HepG2 (cell line): Measurements from ENCODE around the gene UCKL1. TPM values are rescaled to one million over a fixed set of nuclear protein-coding genes. Genes with fewer than 3 reads are reported as not detected.

Experiments used
- ATM ChIP-seq: fragments of 450-650 bp; IDR thresholded peaks from 2 replicates; pipeline ENCODE4 v1.7.1; 2017; ENCODE audit warnings: mild to moderate bottlenecking, borderline replicate concordance
- HOXA3 ChIP-seq: sonication (generic); formaldehyde crosslinking; IDR thresholded peaks from 2 replicates; pipeline ENCODE4 v1.5.0; 2020; ENCODE audit warnings: missing genetic modification reagents
- IRX3 ChIP-seq: sonication (generic); formaldehyde crosslinking; IDR thresholded peaks from 2 replicates; pipeline ENCODE4 v1.8.1; 2023; ENCODE audit warnings: mild to moderate bottlenecking, low read depth, missing genetic modification reagents, borderline replicate concordance
- PHF8 ChIP-seq: sonication (generic); formaldehyde crosslinking; IDR thresholded peaks from 2 replicates; pipeline ENCODE4 v1.5.0; 2020; ENCODE audit warnings: missing genetic modification reagents
- SIX1 ChIP-seq: sonication (generic); formaldehyde crosslinking; IDR thresholded peaks from 2 replicates; pipeline ENCODE4 v1.4.0; 2020; ENCODE audit warnings: missing genetic modification reagents, borderline replicate concordance
- SP2 ChIP-seq: sonication (generic); formaldehyde crosslinking; IDR thresholded peaks from 2 replicates; pipeline ENCODE4 v1.5.1; 2020; ENCODE audit warnings: mild to moderate bottlenecking, missing genetic modification reagents
- SRY ChIP-seq: sonication (generic); formaldehyde crosslinking; IDR thresholded peaks from 2 replicates; pipeline ENCODE4 v1.8.0; 2022; ENCODE audit warnings: mild to moderate bottlenecking, missing genetic modification reagents
- TEAD3 ChIP-seq: optimal IDR thresholded peaks from 2 replicates; pipeline ENCODE3; 2016; ENCODE audit warnings: borderline replicate concordance
- ZBTB42 ChIP-seq: sonication (generic); formaldehyde crosslinking; IDR thresholded peaks from 2 replicates; pipeline ENCODE4 v1.5.0; 2020; ENCODE audit warnings: mild to moderate bottlenecking, missing genetic modification reagents
- ZNF10 ChIP-seq: sonication (generic); formaldehyde crosslinking; IDR thresholded peaks from 2 replicates; pipeline ENCODE4 v1.4.0; 2020; ENCODE audit warnings: mild to moderate bottlenecking, low read depth, missing genetic modification reagents, borderline replicate concordance
- ZNF333 ChIP-seq: sonication (generic); formaldehyde crosslinking; IDR thresholded peaks from 2 replicates; pipeline ENCODE4 v1.4.0; 2020; ENCODE audit warnings: mild to moderate bottlenecking, missing genetic modification reagents, borderline replicate concordance
- ZNF441 ChIP-seq: sonication (generic); formaldehyde crosslinking; IDR thresholded peaks from 2 replicates; pipeline ENCODE4 v1.7.0; 2021; ENCODE audit warnings: missing genetic modification reagents, borderline replicate concordance
- ZNF841 ChIP-seq: sonication (generic); formaldehyde crosslinking; IDR thresholded peaks from 2 replicates; pipeline ENCODE4 v1.8.1; 2023; ENCODE audit warnings: missing genetic modification reagents, borderline replicate concordance
- ZNF891 ChIP-seq: sonication (generic); formaldehyde crosslinking; IDR thresholded peaks from 2 replicates; pipeline ENCODE4 v1.5.0; 2020; ENCODE audit warnings: mild to moderate bottlenecking, missing genetic modification reagents
- polyA plus RNA-seq, 8 experiments: library from polyadenylated mRNA; depleted of rRNA in 3 of 8; stranded (reverse) in 7 of 8; unstranded in 1 of 8; fragments of >200 nt; fragmentation: Illumina TruSeq in 4 of 8; extraction: Trizol in 4 of 8; gene quantifications; 2 replicates each; pipeline versions ENCODE4 v1.2.1 to v1.2.3, GENCODE V29; 2011 to 2016; ENCODE audit warnings: low read depth in 4 of 8, missing spikeins in 1 of 8, mixed read lengths in 1 of 8; ENCODE audit not compliant: insufficient read depth in 1 of 8
- total RNA-seq, 5 experiments: library from RNA; depleted of rRNA; stranded (reverse); fragments of >200 nt; fragmentation: Illumina TruSeq; extraction: Trizol; gene quantifications; 2 replicates each; pipeline ENCODE4 v1.2.3, GENCODE V29; 2016; ENCODE audit warnings: low read depth in 1 of 5
- TF ChIP-seq, protein P1 (sequence below): sonication (generic); formaldehyde crosslinking; IDR thresholded peaks from 2 replicates; pipeline ENCODE4 v1.8.0; 2022; ENCODE audit warnings: missing genetic modification reagents, mild to moderate bottlenecking, inconsistent platforms, borderline replicate concordance
- TF ChIP-seq, protein P2 (sequence below): sonication (generic); formaldehyde crosslinking; IDR thresholded peaks from 2 replicates; pipeline ENCODE4 v1.4.0; 2020; ENCODE audit warnings: missing genetic modification reagents
- TF ChIP-seq, protein P3 (sequence below): sonication (generic); formaldehyde crosslinking; IDR thresholded peaks from 2 replicates; pipeline ENCODE4 v1.4.0; 2020; ENCODE audit warnings: missing genetic modification reagents, borderline replicate concordance
- TF ChIP-seq, protein P4 (sequence below): sonication (generic); formaldehyde crosslinking; IDR thresholded peaks from 2 replicates; pipeline ENCODE4 v1.5.0; 2020; ENCODE audit warnings: missing genetic modification reagents, mild to moderate bottlenecking, borderline replicate concordance
- TF ChIP-seq, protein P5 (sequence below): sonication (generic); formaldehyde crosslinking; IDR thresholded peaks from 2 replicates; pipeline ENCODE4 v1.4.0; 2020; ENCODE audit warnings: mild to moderate bottlenecking, missing genetic modification reagents

Gene UCKL1
- total and polyA plus RNA-seq, 2 of the 13 experiments (the other 11 are each of a cell fraction or from before 2014, with no cell fraction given), result 50.2 to 126 TPM

DNA sequence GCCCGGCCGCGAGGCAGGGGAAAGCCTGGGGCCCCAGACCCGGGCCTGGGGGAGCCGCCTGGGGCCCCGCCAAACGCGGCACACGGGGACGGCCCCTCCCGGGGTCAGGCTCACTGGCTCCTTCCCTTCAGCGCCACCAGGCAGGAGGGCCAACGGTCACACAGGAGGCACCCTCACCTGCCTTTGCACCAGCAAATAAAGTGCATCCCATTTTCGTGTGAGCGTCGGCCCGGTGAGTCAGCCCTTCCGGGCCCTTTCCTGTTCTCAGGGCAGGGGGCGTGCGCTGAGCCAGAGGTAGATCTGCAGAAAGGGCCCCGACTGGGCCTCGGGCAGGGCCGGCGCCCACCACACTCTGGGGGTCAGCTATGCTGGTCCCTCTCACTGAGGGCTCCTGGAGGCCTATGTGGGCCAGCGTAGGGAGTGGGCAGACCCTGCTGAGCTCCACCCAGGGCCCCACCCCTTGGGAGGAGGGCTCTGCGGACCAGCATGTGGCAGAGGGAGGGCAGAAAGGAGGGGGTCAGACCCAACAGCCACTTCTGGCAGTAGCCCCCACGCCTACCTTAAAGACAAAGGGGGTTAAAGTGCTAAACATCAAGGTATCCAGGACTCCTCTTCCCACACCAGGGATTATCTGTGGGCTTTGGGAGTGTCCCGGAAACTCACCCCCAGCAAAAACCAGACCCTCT lies 931 bp upstream of the UCKL1 start (continued):
- TF ChIP-seq, protein P1, sequence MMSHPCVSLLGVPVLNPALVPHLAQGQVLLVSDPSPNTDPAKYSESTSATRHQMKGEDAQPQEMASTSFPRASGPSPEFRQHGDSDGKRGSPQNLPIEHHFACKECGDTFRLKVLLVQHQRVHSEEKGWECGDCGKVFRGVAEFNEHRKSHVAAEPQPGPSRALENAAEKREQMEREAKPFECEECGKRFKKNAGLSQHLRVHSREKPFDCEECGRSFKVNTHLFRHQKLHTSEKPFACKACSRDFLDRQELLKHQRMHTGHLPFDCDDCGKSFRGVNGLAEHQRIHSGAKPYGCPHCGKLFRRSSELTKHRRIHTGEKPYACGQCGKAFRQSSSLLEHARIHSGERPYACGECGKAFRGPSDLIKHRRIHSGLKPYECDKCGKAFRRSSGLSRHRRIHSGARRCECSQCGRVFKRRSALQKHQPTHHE (CRISPR knock-in tag), result no peak
- 0 out of 2 replicates have a peak, but pooled peaks have one; percentile 48 for TF ChIP-seq SRY (CRISPR knock-in tag)
- TF ChIP-seq PHF8, result peak; percentile 74
- no peak for TF ChIP-seq ATM
- TF ChIP-seq ZNF333 (CRISPR knock-in tag), result no peak
- TF ChIP-seq SIX1 (CRISPR knock-in tag), result peak; percentile 30; the same call in 1 of the 2 replicates
- TF ChIP-seq ZNF441 (CRISPR knock-in tag), result no peak
- TF ChIP-seq HOXA3 (CRISPR knock-in tag), result peak; percentile 40
- no peak; the same call in 1 of the 2 replicates for TF ChIP-seq IRX3 (CRISPR knock-in tag)
- TF ChIP-seq, protein P2, sequence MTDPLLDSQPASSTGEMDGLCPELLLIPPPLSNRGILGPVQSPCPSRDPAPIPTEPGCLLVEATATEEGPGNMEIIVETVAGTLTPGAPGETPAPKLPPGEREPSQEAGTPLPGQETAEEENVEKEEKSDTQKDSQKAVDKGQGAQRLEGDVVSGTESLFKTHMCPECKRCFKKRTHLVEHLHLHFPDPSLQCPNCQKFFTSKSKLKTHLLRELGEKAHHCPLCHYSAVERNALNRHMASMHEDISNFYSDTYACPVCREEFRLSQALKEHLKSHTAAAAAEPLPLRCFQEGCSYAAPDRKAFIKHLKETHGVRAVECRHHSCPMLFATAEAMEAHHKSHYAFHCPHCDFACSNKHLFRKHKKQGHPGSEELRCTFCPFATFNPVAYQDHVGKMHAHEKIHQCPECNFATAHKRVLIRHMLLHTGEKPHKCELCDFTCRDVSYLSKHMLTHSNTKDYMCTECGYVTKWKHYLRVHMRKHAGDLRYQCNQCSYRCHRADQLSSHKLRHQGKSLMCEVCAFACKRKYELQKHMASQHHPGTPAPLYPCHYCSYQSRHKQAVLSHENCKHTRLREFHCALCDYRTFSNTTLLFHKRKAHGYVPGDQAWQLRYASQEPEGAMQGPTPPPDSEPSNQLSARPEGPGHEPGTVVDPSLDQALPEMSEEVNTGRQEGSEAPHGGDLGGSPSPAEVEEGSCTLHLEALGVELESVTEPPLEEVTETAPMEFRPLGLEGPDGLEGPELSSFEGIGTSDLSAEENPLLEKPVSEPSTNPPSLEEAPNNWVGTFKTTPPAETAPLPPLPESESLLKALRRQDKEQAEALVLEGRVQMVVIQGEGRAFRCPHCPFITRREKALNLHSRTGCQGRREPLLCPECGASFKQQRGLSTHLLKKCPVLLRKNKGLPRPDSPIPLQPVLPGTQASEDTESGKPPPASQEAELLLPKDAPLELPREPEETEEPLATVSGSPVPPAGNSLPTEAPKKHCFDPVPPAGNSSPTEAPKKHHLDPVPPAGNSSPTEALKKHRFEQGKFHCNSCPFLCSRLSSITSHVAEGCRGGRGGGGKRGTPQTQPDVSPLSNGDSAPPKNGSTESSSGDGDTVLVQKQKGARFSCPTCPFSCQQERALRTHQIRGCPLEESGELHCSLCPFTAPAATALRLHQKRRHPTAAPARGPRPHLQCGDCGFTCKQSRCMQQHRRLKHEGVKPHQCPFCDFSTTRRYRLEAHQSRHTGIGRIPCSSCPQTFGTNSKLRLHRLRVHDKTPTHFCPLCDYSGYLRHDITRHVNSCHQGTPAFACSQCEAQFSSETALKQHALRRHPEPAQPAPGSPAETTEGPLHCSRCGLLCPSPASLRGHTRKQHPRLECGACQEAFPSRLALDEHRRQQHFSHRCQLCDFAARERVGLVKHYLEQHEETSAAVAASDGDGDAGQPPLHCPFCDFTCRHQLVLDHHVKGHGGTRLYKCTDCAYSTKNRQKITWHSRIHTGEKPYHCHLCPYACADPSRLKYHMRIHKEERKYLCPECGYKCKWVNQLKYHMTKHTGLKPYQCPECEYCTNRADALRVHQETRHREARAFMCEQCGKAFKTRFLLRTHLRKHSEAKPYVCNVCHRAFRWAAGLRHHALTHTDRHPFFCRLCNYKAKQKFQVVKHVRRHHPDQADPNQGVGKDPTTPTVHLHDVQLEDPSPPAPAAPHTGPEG (CRISPR knock-in tag), result peak; percentile 46; the same call in 1 of the 2 replicates
- TF ChIP-seq ZNF10, result no peak
- TF ChIP-seq, protein P3, sequence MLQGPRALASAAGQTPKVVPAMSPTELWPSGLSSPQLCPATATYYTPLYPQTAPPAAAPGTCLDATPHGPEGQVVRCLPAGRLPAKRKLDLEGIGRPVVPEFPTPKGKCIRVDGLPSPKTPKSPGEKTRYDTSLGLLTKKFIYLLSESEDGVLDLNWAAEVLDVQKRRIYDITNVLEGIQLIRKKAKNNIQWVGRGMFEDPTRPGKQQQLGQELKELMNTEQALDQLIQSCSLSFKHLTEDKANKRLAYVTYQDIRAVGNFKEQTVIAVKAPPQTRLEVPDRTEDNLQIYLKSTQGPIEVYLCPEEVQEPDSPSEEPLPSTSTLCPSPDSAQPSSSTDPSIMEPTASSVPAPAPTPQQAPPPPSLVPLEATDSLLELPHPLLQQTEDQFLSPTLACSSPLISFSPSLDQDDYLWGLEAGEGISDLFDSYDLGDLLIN (CRISPR knock-in tag), result no peak
- no peak for TF ChIP-seq SP2 (CRISPR knock-in tag)
- TF ChIP-seq, protein P4, sequence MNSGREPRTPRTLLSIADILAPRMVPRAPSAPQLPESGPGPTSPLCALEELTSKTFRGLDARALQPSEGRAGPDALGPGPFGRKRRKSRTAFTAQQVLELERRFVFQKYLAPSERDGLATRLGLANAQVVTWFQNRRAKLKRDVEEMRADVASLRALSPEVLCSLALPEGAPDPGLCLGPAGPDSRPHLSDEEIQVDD, result no peak
- no peak for TF ChIP-seq ZNF841
- peak; percentile 77 for TF ChIP-seq TEAD3
- TF ChIP-seq ZBTB42 (CRISPR knock-in tag), result no peak
- TF ChIP-seq, protein P5, sequence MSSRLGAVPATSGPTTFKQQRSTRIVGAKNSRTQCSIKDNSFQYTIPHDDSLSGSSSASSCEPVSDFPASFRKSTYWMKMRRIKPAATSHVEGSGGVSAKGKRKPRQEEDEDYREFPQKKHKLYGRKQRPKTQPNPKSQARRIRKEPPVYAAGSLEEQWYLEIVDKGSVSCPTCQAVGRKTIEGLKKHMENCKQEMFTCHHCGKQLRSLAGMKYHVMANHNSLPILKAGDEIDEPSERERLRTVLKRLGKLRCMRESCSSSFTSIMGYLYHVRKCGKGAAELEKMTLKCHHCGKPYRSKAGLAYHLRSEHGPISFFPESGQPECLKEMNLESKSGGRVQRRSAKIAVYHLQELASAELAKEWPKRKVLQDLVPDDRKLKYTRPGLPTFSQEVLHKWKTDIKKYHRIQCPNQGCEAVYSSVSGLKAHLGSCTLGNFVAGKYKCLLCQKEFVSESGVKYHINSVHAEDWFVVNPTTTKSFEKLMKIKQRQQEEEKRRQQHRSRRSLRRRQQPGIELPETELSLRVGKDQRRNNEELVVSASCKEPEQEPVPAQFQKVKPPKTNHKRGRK (CRISPR knock-in tag), result no peak
- TF ChIP-seq ZNF891 (CRISPR knock-in tag), result no peak
